ENCODE results near the gene MIOX.
A peak's percentile ranks its signal among the peaks of the same experiment; 100 is the strongest.
"Not testable (repeated sequence)": the region's sequence is repeated elsewhere in the genome, so short reads cannot be mapped to it uniquely, and the experiment has no call there.

MIOX gene

GRCh38 chr22:50519151-50519550 lies 32.5 kb downstream of the MIOX start:
- DNase-seq = no peak

GRCh38 chr22:50520184-50520583 lies 33.5 kb downstream of the MIOX start:
- DNase-seq = not testable (repeated sequence)

DNA sequence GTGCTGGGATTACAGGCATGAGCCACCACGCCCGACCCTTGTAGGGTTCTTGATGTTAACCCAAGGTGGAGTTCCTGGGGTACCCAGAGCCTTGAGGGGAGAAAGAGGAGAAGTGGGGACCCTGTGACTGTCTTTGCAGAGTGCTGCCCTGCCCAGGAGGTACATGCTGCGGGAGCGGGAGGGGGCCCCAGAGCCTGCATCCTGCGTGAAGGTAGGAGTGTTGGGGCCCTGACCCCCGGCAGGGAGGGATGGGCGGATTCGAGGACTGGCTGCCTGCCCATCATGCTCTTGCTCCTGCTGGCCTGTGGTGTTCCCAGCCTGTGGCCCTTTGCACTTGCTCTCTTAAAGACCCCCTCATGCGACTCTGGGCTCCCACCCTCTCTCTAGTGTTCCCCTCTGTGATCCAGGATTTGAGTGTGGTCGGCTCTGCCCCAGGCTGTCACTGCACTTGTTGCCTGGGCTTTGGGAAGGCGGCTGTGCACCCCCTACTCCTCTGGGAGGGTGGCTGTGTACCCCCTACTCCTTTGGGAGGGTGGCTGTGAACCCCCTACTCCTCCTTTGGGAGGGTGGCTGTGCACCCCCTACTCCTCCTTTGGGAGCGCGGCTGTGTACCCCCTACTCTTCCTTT lies 34.3 kb downstream of the MIOX start:
- DNase-seq = no peak

- DNase-seq = no peak
Observed at GRCh38 chr22:50521710-50522109, 35.1 kb downstream of the MIOX start.

GRCh38 chr22:50522208-50522805 lies 35.6 kb downstream of the MIOX start:
- no peak for DNase-seq

DNA sequence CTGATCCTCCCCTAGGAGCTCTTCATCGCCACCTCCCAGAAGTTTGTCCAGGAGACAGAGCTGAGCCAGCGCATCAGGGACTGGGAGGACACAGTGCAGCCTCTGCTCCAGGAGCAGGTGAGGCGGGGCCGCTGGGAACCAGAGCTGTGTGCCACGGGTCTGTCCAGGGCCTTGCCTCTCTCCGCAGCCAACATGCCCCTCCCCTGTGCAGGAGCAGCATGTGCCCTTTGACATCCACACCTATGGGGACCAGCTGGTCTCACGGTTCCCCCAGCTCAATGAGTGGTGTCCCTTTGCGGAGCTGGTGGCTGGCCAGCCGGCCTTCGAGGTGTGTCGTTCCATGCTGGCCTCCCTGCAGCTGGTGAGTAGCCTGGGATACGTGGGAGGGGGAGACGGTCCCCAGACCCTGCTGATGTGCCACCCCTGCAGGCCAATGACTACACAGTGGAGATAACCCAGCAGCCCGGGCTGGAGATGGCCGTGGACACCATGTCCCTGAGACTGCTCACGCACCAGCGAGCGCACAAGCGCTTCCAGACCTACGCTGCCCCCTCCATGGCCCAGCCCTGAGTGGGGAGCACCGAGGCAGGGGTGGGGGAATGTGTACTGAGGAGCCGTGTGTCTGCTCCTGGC lies 36.3 kb downstream of the MIOX start:
- DNase-seq = no peak

- no peak for DNase-seq
Observed at GRCh38 chr22:50523458-50523805, 36.8 kb downstream of the MIOX start.

DNA sequence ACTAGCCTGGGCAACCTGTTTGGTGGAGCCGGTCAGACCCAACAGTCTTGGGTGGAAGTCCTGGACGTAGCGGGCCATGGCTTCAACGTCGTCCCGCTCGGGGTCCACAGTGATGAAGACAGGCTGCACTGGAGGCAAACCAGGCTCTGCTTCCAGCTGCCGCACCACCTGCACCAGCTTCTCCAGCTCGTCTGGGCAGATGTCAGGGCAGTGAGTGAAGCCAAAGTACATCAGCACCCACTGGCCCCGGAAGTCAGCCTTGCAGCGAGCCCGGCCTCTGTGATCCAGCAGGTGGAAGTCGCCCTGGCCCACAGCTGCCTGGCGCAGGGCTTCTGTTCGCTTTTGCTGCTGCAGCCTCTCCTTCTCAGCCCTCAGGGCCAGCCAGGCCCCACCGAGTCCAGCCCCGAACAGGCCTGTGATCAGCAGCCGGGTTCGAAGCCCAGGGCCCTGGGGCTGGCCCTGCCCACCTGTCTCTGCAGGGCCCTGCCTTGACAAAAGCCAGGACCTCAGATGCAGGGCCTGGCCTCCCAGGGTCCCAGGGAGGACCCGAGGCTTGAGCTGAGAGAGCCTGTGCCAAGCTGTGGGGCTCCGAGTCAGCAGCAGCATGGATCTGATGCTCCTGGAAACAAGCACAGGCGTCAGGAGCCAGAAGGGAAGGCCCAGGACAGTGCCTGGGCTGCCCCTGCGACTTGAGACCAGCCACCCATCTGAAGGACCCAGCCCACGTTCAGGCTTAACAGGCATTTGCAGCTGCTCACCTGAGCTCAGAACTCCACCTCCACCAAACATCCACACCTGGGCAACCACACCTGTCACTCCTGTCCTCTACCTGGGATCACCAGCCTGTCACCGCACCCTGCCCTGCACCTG lies 37.4 kb downstream of the MIOX start:
- DNase-seq = no peak

DNA sequence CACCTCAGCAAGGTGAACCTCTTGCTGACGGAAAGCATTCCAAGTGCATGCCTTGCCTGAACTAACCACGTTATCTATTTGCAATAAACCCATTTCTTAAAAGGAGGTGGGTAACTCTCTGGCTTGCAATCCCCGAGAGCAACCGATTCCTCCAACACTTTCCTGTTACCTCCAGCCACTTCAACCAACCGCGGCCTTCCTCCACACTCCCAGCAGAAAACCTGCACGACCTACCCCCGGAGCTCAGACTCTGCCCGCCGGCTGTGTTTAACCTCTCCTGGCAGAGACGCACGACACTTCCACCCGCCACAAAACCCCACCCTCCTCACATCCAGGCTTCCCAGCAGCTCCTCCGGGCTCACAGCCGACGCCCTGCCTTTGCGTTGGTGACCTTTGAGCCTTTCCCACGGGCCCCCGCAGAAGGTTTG lies 38.0 kb downstream of the MIOX start:
- DNase-seq = no peak

- peak; percentile 97 for DNase-seq
Observed at GRCh38 chr22:50525104-50525857, 38.6 kb downstream of the MIOX start, which contains the start of gene SCO2. Gene SCO2 (minus strand): TSS chr22:50525598. CDS start chr22:50524411, 1,187 bp downstream.

DNA sequence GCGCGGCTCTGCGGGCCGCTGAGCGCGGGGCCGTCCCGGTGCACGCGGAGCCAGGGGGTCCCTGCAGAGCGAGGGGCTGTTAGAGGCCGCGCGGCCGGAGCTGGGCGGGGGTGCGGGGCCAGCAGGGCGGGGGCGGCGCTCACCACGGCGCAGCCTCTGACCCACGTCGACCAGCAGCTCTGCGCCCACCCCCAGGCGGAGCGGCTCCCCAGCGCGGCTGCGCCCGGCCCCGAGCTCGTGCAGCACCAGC lies 39.1 kb downstream of the MIOX start:
- DNase-seq = no peak

- DNase-seq = peak; percentile 72
Observed at GRCh38 chr22:50526108-50526833, 39.6 kb downstream of the MIOX start.

- no peak for DNase-seq
Observed at GRCh38 chr22:50526834-50527801, 40.5 kb downstream of the MIOX start.

GRCh38 chr22:50527921-50528681 lies 41.4 kb downstream of the MIOX start:
- no peak for DNase-seq

GRCh38 chr22:50528682-50529415 lies 42.2 kb downstream of the MIOX start:
- no peak for DNase-seq

DNA sequence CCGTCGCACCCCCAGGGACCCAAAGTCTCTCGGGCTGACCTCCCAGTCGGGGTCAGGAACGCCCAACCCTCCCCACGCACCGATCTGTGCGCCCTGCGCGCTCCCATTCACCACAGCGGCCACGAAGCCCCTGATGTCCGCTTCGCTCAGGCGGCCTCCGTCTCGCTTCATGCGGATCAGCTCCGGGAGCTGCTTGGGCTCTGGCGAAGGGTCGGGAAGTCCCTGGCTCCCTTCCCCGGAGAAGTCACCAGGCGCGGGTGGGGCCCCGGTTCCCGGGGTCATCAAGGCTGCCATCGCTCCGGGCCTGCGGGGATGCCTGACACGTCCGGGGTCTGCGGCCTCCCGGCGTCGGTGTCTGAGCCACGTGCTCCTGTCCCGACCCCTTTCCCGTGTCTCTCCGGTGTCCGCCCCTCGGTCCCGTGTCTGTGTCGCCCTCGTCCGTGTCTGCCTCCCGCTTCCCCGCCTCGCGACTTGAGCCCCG lies 42.8 kb downstream of the MIOX start:
- no peak for DNase-seq

DNA sequence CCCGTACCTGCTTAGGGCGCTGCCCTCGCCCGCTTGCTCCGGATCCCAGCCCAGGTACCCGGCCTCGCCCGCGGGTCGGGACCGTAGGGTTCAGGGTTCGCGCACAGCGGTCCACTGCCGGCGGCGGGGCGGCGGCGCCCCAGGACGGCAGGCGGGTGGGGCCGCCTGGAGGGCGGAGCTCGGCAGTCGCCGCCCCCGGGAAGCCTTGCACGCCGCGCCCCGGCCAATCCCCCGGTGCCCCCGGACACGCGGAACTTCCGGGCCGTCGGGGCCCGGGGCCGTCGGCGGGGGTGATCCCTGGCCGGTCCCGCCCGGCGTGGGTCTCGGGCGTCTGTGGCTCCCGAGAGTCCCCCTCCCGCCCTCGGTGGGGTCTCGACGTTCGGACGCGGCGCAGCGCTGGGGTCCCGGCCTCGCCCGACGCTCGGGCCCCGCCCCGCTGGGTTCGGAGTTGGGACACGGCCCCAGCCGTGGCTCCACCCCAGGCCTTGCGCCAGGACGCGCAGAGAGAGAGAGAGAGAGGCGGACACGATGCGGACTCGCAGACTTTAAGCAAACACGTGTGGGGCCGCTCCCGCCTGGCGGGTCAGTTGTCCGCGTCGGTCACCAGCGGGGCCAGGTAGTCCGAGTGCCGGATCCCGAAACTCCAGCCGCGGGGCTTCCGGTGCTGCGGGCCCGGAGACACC lies 43.4 kb downstream of the MIOX start, which contains the start of gene TYMP:
TSS of gene TYMP (minus strand) at position 116 of the 683 bp plus-strand sequence. CDS start 303 bp downstream, outside the sequence.
- DNase-seq = peak; percentile 57

DNA sequence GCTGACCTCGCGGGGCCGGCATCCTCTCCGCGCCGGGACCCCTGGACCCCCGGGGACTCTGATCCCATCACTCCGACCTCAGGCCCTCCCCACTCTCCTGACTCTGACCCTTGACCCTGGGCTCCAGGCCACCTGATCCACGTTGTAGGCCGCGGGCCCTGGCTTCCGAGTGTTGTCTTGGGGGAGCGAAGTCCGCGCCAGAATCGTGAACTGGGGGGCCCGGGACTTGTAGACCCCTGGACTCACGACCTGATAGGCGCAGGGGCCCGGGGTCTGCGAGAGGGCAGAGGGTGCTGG lies 43.9 kb downstream of the MIOX start:
- no peak for DNase-seq
